ENCODE measurements around the gene PRPH2. TPM values are rescaled to one million over a fixed set of nuclear protein-coding genes. Genes with fewer than 3 reads are reported as not detected.
A peak's percentile ranks its signal among the peaks of the same experiment; 100 is the strongest.

Gene PRPH2
- total and polyA plus RNA-seq, 2 of the 13 experiments (the other 11 are each of a cell fraction or from before 2014, with no cell fraction given), result 0.03 to 0.04 TPM

DNA sequence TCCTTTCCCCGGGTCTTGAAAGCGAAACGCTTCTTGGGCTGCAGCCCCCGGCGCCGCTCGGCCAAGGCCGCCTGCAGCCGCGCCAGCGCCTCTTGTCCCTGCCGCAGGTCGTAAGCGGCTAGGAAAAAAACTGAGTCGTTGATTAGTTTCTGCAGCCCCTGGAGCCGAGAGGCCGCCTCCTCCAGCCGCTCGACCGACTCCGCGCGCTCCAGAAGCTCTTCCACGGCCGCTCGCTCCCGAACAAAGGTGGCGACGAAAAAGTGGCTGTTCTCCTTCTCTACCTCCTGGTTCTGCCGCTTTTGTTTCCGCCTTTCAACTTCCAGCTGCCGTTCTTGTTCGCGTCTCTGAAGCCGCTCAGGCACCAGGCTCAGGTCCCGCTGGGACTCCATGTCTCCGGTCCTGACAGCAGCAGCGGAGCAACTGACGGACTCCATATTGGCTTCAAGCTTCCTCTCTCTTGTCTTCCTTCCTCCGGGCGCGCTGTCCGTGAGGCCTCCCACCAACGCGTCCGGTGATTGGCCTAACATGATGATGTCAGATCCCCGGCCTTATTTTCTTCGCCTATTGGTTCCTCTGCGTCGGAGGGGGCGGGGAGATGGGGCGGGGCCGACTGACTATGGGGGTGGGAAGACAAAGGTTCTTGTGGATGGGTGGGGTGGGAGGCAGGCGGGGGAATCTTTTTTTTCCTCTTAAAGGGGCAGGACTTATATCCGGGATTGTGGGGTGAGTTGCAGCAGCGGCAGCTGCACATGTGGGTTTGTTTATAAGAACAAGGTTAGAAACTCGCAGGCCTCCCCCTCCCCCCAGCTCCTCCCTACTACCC, 23.5 kb upstream of the PRPH2 start, which contains the start of gene TBCC (continued):
- TF ChIP-seq, protein P1, sequence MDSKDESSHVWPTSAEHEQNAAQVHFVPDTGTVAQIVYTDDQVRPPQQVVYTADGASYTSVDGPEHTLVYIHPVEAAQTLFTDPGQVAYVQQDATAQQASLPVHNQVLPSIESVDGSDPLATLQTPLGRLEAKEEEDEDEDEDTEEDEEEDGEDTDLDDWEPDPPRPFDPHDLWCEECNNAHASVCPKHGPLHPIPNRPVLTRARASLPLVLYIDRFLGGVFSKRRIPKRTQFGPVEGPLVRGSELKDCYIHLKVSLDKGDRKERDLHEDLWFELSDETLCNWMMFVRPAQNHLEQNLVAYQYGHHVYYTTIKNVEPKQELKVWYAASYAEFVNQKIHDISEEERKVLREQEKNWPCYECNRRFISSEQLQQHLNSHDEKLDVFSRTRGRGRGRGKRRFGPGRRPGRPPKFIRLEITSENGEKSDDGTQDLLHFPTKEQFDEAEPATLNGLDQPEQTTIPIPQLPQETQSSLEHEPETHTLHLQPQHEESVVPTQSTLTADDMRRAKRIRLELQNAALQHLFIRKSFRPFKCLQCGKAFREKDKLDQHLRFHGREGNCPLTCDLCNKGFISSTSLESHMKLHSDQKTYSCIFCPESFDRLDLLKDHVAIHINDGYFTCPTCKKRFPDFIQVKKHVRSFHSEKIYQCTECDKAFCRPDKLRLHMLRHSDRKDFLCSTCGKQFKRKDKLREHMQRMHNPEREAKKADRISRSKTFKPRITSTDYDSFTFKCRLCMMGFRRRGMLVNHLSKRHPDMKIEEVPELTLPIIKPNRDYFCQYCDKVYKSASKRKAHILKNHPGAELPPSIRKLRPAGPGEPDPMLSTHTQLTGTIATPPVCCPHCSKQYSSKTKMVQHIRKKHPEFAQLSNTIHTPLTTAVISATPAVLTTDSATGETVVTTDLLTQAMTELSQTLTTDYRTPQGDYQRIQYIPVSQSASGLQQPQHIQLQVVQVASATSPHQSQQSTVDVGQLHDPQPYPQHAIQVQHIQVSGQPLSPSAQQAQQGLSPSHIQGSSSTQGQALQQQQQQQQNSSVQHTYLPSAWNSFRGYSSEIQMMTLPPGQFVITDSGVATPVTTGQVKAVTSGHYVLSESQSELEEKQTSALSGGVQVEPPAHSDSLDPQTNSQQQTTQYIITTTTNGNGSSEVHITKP (CRISPR knock-in tag; IDR thresholded peaks at IDR 0.05; ENCODE audit: low read depth), result no peak; the same call in 1 of the 2 replicates
- no peak for TF ChIP-seq ATF7-NPFF (CRISPR knock-in tag; IDR thresholded peaks at IDR 0.05; ENCODE audit: low read depth)
- peak; percentile 68 for TF ChIP-seq ZFY (CRISPR knock-in tag; IDR thresholded peaks at IDR 0.05)
- peak; percentile 61 for TF ChIP-seq ISL2 (CRISPR knock-in tag; IDR thresholded peaks at IDR 0.05)
- no peak for TF ChIP-seq ZNF382 (CRISPR knock-in tag; IDR thresholded peaks at IDR 0.05; ENCODE audit: borderline replicate concordance)
- TF ChIP-seq SETDB1 (CRISPR knock-in tag; IDR thresholded peaks at IDR 0.05; ENCODE audit: borderline replicate concordance), result no peak
- TF ChIP-seq ZNF775 (CRISPR knock-in tag; IDR thresholded peaks at IDR 0.05; ENCODE audit: borderline replicate concordance), result no peak
- no peak for TF ChIP-seq NFIB (CRISPR knock-in tag; IDR thresholded peaks at IDR 0.05; ENCODE audit: borderline replicate concordance)
- peak; percentile 99 for TF ChIP-seq POLR2AphosphoS5 (IDR thresholded peaks at IDR 0.05; ENCODE audit: low read depth, low read length)
- TF ChIP-seq ZNF10 (CRISPR knock-in tag; IDR thresholded peaks at IDR 0.05; ENCODE audit: borderline replicate concordance, low read depth), result no peak
- peak; percentile 58 for TF ChIP-seq ZNF333 (CRISPR knock-in tag; IDR thresholded peaks at IDR 0.05; ENCODE audit: borderline replicate concordance)
- no peak for TF ChIP-seq MAFK (conservative IDR thresholded peaks at IDR 0.05 in 1 of 2, IDR thresholded peaks at IDR 0.05 in 1 of 2; ENCODE audit: low read length in 2 of 2)
- TF ChIP-seq, protein P2, sequence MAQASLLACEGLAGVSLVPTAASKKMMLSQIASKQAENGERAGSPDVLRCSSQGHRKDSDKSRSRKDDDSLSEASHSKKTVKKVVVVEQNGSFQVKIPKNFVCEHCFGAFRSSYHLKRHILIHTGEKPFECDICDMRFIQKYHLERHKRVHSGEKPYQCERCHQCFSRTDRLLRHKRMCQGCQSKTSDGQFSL (CRISPR knock-in tag; IDR thresholded peaks at IDR 0.05), result no peak
- no peak for TF ChIP-seq DNMT1 (CRISPR knock-in tag; IDR thresholded peaks at IDR 0.05)
- TF ChIP-seq RXRA (CRISPR knock-in tag; IDR thresholded peaks at IDR 0.05), result peak; percentile 32; the same call in 1 of the 2 replicates
- TF ChIP-seq TOE1 (CRISPR knock-in tag; IDR thresholded peaks at IDR 0.05), result no peak
- TF ChIP-seq GABPA (IDR thresholded peaks at IDR 0.05; ENCODE audit: low read depth, low read length), result peak; percentile 44; the same call in 1 of the 2 replicates
- TF ChIP-seq GABPA (CRISPR knock-in tag; IDR thresholded peaks at IDR 0.05; ENCODE audit: low read depth), result peak; percentile 78
- TF ChIP-seq, protein P3, sequence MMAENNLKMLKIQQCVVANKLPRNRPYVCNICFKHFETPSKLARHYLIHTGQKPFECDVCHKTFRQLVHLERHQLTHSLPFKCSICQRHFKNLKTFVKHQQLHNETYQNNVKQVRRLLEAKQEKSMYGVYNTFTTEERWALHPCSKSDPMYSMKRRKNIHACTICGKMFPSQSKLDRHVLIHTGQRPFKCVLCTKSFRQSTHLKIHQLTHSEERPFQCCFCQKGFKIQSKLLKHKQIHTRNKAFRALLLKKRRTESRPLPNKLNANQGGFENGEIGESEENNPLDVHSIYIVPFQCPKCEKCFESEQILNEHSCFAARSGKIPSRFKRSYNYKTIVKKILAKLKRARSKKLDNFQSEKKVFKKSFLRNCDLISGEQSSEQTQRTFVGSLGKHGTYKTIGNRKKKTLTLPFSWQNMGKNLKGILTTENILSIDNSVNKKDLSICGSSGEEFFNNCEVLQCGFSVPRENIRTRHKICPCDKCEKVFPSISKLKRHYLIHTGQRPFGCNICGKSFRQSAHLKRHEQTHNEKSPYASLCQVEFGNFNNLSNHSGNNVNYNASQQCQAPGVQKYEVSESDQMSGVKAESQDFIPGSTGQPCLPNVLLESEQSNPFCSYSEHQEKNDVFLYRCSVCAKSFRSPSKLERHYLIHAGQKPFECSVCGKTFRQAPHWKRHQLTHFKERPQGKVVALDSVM (CRISPR knock-in tag; IDR thresholded peaks at IDR 0.05), result peak; percentile 43; the same call in 1 of the 2 replicates
- TF ChIP-seq PHF20 (CRISPR knock-in tag; IDR thresholded peaks at IDR 0.05), result peak; percentile 81
- 0 out of 2 replicates have a peak, but pooled peaks have one; percentile 9 for TF ChIP-seq ZNF383 (CRISPR knock-in tag; IDR thresholded peaks at IDR 0.05; ENCODE audit: borderline replicate concordance)
- TF ChIP-seq FIP1L1 (IDR thresholded peaks at IDR 0.05; ENCODE audit: borderline replicate concordance, insufficient read depth, low read depth, low read length), result no peak
- TF ChIP-seq NR3C1 (CRISPR knock-in tag; IDR thresholded peaks at IDR 0.05), result no peak
- TF ChIP-seq ZNF34 (CRISPR knock-in tag; IDR thresholded peaks at IDR 0.05; ENCODE audit: borderline replicate concordance), result no peak
